ENCODE measurements around the gene B3GALT4.

Gene B3GALT4

DNA sequence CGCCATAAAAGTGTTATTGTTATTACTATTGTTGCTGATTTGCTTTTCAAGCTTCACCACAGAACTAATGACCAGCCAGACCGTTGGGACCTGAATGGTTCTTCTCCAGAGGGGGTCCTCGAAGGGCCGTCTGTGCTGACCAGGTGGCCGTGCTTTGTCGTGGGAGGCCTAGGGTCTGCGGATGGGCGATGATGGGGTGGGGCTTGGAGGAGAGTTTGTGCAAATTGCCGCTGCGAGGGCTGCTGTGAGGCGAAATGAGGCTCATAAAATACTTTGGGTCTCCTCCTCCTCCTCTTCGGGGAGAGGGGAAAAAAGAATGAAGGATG is 46.7 kb downstream of the B3GALT4 start (continued):
- TF ChIP-seq ZNF623 (tag by site-specific recombination; IDR thresholded peaks at IDR 0.05) (no peak), ZNF214 (tag by site-specific recombination; IDR thresholded peaks at IDR 0.05; ENCODE audit: borderline replicate concordance) (no peak), ZNF391 (tag by site-specific recombination; IDR thresholded peaks at IDR 0.05; ENCODE audit: borderline replicate concordance, low read depth) (no peak), ZNF626 (tag by site-specific recombination; IDR thresholded peaks at IDR 0.05) (no peak), ZNF248 (tag by site-specific recombination; IDR thresholded peaks at IDR 0.05) (no peak), MEIS1 (CRISPR knock-in tag; IDR thresholded peaks at IDR 0.05; ENCODE audit: borderline replicate concordance) (no peak), ZNF423 (tag by site-specific recombination; IDR thresholded peaks at IDR 0.05) (0 out of 2 replicates have a peak, but pooled peaks have one; percentile 32), ZSCAN16 (tag by site-specific recombination; IDR thresholded peaks at IDR 0.05) (no peak), GLIS2 (tag by site-specific recombination; IDR thresholded peaks at IDR 0.05) (peak; percentile 82; the same call in 1 of the 2 replicates), ZNF664 (tag by site-specific recombination; IDR thresholded peaks at IDR 0.05) (no peak), ZNF223 (tag by site-specific recombination; IDR thresholded peaks at IDR 0.05) (no peak), SCRT2 (tag by site-specific recombination; IDR thresholded peaks at IDR 0.05) (no peak), EGR2 (tag by site-specific recombination; IDR thresholded peaks at IDR 0.05; ENCODE audit: low read depth) (peak; percentile 8; the same call in 1 of the 2 replicates), KLF9 (tag by site-specific recombination; IDR thresholded peaks at IDR 0.05; ENCODE audit: low read depth) (0 out of 2 replicates have a peak, but pooled peaks have one; percentile 3), ZNF184 (tag by site-specific recombination; IDR thresholded peaks at IDR 0.05) (no peak), ZNF335 (tag by site-specific recombination; conservative IDR thresholded peaks at IDR 0.05) (peak; percentile 52), ZNF416 (tag by site-specific recombination; IDR thresholded peaks at IDR 0.05) (no peak), GLI2 (tag by site-specific recombination; IDR thresholded peaks at IDR 0.05; ENCODE audit: borderline replicate concordance, low read depth) (no peak), ZBTB21 (tag by site-specific recombination; IDR thresholded peaks at IDR 0.05) (no peak), ZNF707 (tag by site-specific recombination; IDR thresholded peaks at IDR 0.05) (no peak), ZNF341 (tag by site-specific recombination; IDR thresholded peaks at IDR 0.05; ENCODE audit: low read depth) (no peak), MZF1 (tag by site-specific recombination; IDR thresholded peaks at IDR 0.05; ENCODE audit: borderline replicate concordance) (no peak), ZNF239 (tag by site-specific recombination; IDR thresholded peaks at IDR 0.05) (no peak), ZNF843 (tag by site-specific recombination; IDR thresholded peaks at IDR 0.05) (no peak), FEZF1 (tag by site-specific recombination; IDR thresholded peaks at IDR 0.05) (peak; percentile 34; the same call in 1 of the 2 replicates)
- TF ChIP-seq, protein P1, sequence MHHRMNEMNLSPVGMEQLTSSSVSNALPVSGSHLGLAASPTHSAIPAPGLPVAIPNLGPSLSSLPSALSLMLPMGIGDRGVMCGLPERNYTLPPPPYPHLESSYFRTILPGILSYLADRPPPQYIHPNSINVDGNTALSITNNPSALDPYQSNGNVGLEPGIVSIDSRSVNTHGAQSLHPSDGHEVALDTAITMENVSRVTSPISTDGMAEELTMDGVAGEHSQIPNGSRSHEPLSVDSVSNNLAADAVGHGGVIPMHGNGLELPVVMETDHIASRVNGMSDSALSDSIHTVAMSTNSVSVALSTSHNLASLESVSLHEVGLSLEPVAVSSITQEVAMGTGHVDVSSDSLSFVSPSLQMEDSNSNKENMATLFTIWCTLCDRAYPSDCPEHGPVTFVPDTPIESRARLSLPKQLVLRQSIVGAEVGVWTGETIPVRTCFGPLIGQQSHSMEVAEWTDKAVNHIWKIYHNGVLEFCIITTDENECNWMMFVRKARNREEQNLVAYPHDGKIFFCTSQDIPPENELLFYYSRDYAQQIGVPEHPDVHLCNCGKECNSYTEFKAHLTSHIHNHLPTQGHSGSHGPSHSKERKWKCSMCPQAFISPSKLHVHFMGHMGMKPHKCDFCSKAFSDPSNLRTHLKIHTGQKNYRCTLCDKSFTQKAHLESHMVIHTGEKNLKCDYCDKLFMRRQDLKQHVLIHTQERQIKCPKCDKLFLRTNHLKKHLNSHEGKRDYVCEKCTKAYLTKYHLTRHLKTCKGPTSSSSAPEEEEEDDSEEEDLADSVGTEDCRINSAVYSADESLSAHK (tag by site-specific recombination; IDR thresholded peaks at IDR 0.05), result peak; percentile 2; the same call in 1 of the 2 replicates
- TF ChIP-seq, protein P2, sequence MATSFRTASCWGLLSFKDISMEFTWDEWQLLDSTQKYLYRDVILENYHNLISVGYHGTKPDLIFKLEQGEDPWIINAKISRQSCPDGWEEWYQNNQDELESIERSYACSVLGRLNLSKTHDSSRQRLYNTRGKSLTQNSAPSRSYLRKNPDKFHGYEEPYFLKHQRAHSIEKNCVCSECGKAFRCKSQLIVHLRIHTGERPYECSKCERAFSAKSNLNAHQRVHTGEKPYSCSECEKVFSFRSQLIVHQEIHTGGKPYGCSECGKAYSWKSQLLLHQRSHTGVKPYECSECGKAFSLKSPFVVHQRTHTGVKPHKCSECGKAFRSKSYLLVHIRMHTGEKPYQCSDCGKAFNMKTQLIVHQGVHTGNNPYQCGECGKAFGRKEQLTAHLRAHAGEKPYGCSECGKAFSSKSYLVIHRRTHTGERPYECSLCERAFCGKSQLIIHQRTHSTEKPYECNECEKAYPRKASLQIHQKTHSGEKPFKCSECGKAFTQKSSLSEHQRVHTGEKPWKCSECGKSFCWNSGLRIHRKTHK (tag by site-specific recombination; IDR thresholded peaks at IDR 0.05), result no peak
- TF ChIP-seq, protein P3, sequence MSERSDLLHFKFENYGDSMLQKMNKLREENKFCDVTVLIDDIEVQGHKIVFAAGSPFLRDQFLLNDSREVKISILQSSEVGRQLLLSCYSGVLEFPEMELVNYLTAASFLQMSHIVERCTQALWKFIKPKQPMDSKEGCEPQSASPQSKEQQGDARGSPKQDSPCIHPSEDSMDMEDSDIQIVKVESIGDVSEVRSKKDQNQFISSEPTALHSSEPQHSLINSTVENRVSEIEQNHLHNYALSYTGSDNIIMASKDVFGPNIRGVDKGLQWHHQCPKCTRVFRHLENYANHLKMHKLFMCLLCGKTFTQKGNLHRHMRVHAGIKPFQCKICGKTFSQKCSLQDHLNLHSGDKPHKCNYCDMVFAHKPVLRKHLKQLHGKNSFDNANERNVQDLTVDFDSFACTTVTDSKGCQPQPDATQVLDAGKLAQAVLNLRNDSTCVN (tag by site-specific recombination; optimal IDR thresholded peaks at IDR 0.05), result peak; percentile 8
- TF ChIP-seq, protein P4, sequence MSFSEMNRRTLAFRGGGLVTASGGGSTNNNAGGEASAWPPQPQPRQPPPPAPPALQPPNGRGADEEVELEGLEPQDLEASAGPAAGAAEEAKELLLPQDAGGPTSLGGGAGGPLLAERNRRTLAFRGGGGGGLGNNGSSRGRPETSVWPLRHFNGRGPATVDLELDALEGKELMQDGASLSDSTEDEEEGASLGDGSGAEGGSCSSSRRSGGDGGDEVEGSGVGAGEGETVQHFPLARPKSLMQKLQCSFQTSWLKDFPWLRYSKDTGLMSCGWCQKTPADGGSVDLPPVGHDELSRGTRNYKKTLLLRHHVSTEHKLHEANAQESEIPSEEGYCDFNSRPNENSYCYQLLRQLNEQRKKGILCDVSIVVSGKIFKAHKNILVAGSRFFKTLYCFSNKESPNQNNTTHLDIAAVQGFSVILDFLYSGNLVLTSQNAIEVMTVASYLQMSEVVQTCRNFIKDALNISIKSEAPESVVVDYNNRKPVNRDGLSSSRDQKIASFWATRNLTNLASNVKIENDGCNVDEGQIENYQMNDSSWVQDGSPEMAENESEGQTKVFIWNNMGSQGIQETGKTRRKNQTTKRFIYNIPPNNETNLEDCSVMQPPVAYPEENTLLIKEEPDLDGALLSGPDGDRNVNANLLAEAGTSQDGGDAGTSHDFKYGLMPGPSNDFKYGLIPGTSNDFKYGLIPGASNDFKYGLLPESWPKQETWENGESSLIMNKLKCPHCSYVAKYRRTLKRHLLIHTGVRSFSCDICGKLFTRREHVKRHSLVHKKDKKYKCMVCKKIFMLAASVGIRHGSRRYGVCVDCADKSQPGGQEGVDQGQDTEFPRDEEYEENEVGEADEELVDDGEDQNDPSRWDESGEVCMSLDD (tag by site-specific recombination; IDR thresholded peaks at IDR 0.05), result no peak
- TF ChIP-seq, protein P5, sequence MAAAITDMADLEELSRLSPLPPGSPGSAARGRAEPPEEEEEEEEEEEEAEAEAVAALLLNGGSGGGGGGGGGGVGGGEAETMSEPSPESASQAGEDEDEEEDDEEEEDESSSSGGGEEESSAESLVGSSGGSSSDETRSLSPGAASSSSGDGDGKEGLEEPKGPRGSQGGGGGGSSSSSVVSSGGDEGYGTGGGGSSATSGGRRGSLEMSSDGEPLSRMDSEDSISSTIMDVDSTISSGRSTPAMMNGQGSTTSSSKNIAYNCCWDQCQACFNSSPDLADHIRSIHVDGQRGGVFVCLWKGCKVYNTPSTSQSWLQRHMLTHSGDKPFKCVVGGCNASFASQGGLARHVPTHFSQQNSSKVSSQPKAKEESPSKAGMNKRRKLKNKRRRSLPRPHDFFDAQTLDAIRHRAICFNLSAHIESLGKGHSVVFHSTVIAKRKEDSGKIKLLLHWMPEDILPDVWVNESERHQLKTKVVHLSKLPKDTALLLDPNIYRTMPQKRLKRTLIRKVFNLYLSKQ (tag by site-specific recombination; IDR thresholded peaks at IDR 0.05; ENCODE audit: borderline replicate concordance), result no peak
- TF ChIP-seq, protein P6, sequence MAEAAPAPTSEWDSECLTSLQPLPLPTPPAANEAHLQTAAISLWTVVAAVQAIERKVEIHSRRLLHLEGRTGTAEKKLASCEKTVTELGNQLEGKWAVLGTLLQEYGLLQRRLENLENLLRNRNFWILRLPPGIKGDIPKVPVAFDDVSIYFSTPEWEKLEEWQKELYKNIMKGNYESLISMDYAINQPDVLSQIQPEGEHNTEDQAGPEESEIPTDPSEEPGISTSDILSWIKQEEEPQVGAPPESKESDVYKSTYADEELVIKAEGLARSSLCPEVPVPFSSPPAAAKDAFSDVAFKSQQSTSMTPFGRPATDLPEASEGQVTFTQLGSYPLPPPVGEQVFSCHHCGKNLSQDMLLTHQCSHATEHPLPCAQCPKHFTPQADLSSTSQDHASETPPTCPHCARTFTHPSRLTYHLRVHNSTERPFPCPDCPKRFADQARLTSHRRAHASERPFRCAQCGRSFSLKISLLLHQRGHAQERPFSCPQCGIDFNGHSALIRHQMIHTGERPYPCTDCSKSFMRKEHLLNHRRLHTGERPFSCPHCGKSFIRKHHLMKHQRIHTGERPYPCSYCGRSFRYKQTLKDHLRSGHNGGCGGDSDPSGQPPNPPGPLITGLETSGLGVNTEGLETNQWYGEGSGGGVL (tag by site-specific recombination; IDR thresholded peaks at IDR 0.05), result no peak
